ENCODE measurements around the gene TAT.
"Not testable (repeated sequence)": the region's sequence is repeated elsewhere in the genome, so short reads cannot be mapped to it uniquely, and the experiment has no call there.

Gene TAT

GRCh38 chr16:71584543-71585317 is 7.8 kb upstream of the TAT start:
- DNase-seq: no peak

- not testable (repeated sequence) for DNase-seq
These were observed 5.6 kb upstream of the TAT start for GRCh38 chr16:71582553-71582848.

DNA sequence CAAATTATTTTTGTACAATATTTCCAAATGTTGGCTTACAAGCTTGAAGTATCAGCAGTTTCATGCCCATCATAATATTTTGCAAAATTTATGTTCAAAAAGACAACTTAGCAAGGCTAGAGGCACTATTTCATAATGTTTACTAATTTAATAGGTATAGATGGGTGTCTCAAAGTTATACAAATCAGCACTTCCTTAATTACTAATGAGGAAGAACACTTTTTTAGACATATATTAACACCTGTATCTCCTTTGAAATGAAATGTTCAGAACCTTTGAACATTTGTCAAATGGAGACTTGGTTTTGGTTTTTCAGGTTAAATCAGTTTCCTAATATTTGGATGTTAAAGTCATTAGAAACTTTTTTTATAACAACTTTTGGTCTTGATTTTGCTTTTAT is 2.2 kb downstream of the TAT start:
- DNase-seq: no peak

GRCh38 chr16:71573387-71574094 is 3.4 kb downstream of the TAT start:
- DNase-seq: peak; percentile 3

GRCh38 chr16:71572497-71573116 is 4.3 kb downstream of the TAT start:
- DNase-seq: no peak

DNA sequence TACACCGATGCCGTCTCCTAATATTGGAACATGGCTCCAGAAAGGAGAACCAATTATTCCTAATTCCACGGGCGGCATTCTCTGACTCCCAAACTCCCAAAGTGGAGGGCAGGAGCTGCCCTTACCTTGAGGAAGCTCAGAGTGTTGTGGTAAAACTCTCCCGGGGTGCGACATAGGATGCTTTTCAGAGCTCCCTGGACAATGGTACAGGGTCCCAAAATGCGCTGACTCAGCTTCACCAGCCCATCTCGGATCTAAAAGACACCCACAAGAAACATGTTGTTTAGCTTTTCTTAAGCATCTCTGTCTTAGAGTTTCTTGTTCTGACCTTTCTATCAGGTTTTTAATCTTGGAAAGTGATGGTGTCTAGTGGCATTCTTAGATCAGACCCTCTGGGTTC is 6.7 kb downstream of the TAT start:
- no peak for DNase-seq

DNA sequence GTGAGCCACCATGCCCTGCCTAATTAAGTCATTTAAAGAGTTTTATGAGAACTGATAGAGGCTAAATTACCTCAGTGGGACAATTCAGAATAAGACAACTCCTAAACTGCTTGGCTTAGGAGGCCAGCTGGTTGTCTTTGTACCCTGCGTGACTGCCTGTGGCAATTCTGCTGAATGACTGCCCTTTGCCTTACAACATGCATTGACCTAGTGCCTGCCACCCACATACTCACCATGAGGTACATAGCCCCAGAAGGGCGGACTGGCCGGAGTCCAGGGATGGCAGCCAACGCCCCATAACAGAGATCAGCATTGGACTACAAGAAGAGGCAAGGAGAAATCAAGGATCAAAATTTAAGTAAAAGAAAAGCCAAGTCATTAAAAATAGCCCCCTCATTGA is 7.3 kb downstream of the TAT start:
- DNase-seq: no peak

DNA sequence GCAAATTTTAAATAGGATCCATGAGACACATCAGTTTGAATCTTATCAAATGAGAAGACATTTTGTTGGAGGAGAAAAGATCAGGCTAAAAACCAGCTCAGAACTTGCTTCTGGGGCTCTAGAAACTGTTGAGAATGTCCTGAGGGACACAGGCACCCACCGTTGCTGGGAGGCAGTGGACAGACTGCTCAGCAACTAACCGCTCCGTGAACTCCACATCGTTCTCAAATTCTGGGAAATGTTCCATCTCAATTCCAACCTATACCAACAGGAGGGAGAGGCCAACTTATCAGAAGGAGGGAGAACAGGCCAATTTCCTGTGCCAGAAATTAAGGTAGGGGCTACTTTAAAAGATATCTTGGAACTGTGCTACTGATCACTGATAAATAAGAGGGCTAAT is 8.3 kb downstream of the TAT start:
- no peak for DNase-seq

DNA sequence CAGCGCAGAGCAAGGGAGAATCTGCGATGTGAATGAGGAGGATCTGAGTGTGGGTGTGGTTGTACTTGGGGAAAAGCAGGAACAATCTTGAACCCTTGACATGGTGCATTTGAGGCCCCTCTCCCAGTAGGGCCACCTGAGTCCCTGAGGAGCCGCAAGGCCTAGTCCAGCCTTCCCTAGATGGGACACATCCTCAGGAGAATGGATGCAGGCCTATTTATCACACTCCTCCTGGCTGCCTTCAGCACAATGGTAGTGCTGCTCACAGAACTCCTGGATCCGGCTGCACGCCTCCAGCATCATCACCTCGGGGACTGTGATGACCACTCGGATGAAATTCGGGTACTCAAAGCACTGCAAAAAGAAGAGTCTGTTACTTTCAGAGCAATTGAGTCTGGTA is 9.0 kb downstream of the TAT start:
- no peak for DNase-seq

GRCh38 chr16:71565812-71566700 is 10.8 kb downstream of the TAT start:
- no peak for DNase-seq

GRCh38 chr16:71564335-71564967 is 12.4 kb downstream of the TAT start:
- DNase-seq: no peak

- no peak for DNase-seq
These were observed 14.3 kb downstream of the TAT start for GRCh38 chr16:71562552-71562951.

- not testable (repeated sequence) for DNase-seq
These were observed 15.0 kb downstream of the TAT start for GRCh38 chr16:71561886-71562285.

- no peak for DNase-seq
These were observed 17.0 kb downstream of the TAT start for GRCh38 chr16:71559855-71560254.

DNA sequence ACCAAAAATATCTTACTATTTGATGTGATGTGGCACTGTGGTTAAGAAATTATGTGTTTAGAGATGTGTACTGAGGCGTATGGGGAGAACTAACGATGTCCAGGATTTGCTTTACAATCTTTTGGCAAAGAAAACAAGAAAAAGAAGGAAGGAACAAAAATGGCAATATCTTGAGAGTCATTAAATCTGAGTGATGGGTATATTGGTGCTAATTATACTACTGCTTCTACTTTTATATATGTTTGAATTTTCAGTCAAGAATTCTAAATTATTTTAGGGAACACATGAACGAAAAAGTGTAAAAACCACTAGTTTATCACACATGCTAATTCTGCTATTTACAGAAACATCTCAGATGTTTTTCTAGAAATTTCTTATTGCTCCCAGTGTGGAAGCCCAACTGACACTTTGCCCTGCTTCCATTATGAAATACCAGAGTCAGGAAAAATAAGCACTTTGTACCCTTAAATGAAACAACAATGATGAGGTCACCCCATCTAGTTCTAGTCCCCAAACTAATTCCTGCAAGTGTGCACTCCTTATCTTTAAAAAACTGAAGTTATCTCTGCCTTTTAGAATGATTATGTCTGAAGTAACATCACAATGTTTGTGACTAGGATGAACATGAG is 18.8 kb downstream of the TAT start:
- DNase-seq: no peak

GRCh38 chr16:71557299-71557698 is 19.6 kb downstream of the TAT start:
- DNase-seq: no peak

- DNase-seq: peak; percentile 6
These were observed 21.5 kb downstream of the TAT start for GRCh38 chr16:71555230-71555891.

GRCh38 chr16:71552698-71553503 is 24.0 kb downstream of the TAT start:
- DNase-seq: peak; percentile 34

GRCh38 chr16:71547168-71547567 is 29.7 kb downstream of the TAT start:
- no peak for DNase-seq

DNA sequence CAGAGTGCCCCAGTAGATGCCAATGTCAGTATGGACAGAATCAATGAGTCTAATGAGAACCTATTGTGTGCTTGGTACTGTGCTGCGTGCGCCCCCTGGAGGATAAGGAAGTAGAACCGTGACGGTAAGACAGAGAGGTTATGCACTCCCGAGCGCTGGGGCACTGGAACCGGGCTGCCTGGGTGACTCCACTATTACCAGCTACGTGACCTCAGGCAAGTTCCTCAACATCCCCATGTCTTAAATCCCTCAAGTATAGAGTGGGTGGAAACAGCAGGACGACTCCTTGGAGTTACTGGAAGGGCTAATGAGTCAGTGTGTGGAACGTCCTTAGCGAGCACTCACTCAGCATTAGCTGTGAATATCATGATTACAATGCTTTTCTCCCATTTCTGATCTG is 34.5 kb downstream of the TAT start:
- peak; percentile 75 for DNase-seq

- peak; percentile 75 for DNase-seq
These were observed 39.2 kb downstream of the TAT start for GRCh38 chr16:71537643-71538042.

Measured in NCI-H82 (cell line).